A673 (cell line): ENCODE data around the gene TWSG1.

Experiments
- CTCF ChIP-seq: fragments of 300-800, 200-600 bp; sonication (generic); conservative IDR thresholded peaks from 2 replicates; pipeline ENCODE4 v1.5.1; 2017; ENCODE audit warnings: low read depth, mild to moderate bottlenecking, antibody characterized with exemption, low read length, moderate library complexity, mixed read lengths
- EZH2 ChIP-seq: fragments of 200-600 bp; sonication (generic); IDR thresholded peaks from 2 replicates; pipeline ENCODE4 v1.6.1; 2017; ENCODE audit warnings: borderline replicate concordance, low read depth, mild to moderate bottlenecking, mixed read lengths, antibody characterized with exemption, low read length; ENCODE audit not compliant: poor library complexity, severe bottlenecking

- TF ChIP-seq CTCF, result no peak
- TF ChIP-seq EZH2, result no peak
Measured at GRCh38 chr18:9354256-9354655, 19.7 kb downstream of the TWSG1 start.
